MCF 10A (cell line): ENCODE data around the gene KNDC1. TPM values are rescaled to one million over a fixed set of nuclear protein-coding genes. Genes with fewer than 3 reads are reported as not detected.

Experiments
- BruUV-seq: library from RNA; stranded (reverse); fragments of 400-500 nt; replicated peaks from 2 replicates; lab custom pipeline; 2021; lab: Mats Ljungman, UMichigan
- CTCF ChIA-PET: fragments of 300-600 bp; sonication (Branson Sonifier 250); formaldehyde crosslinking; extraction: SDS; loops from one replicate; lab custom pipeline; 2021; ENCODE audit warnings: antibody characterized with exemption, inconsistent platforms; lab: Yijun Ruan, JAX
- POLR2A ChIA-PET: fragments of 300-600, 350-650 bp; sonication (Branson Sonifier 250); formaldehyde crosslinking; extraction: SDS; loops from one replicate; lab custom pipeline; 2020; ENCODE audit warnings: antibody characterized with exemption, inconsistent platforms; lab: Yijun Ruan, JAX
- DNase-seq: peaks from one replicate; pipeline ENCODE4 v3.0.0-alpha.2; 2018; ENCODE audit not compliant: unreplicated experiment
- H3K27ac Mint-ChIP-seq: one replicate; pipeline ENCODE4 v1.8.0; 2022; ENCODE audit warnings: mild to moderate bottlenecking, low read depth, mixed read lengths; ENCODE audit not compliant: unreplicated experiment
- H3K27me3 Mint-ChIP-seq: one replicate; pipeline ENCODE4 v1.8.0; 2022; ENCODE audit warnings: mixed read lengths; ENCODE audit not compliant: insufficient read depth, unreplicated experiment
- H3K36me3 Mint-ChIP-seq: one replicate; pipeline ENCODE4 v1.8.0; 2022; ENCODE audit warnings: mild to moderate bottlenecking, moderate library complexity, mixed read lengths; ENCODE audit not compliant: insufficient read depth, unreplicated experiment
- H3K4me1 Mint-ChIP-seq: one replicate; pipeline ENCODE4 v1.8.0; 2022; ENCODE audit warnings: mixed read lengths; ENCODE audit not compliant: insufficient read depth, unreplicated experiment
- H3K4me3 Mint-ChIP-seq: one replicate; pipeline ENCODE4 v1.8.0; 2022; ENCODE audit warnings: mild to moderate bottlenecking, moderate library complexity, mixed read lengths; ENCODE audit not compliant: unreplicated experiment
- H3K9me3 Mint-ChIP-seq: one replicate; pipeline ENCODE4 v1.8.0; 2022; ENCODE audit warnings: mixed read lengths; ENCODE audit not compliant: unreplicated experiment
- CTCF ChIP-seq: fragments of 200-600 bp; IDR thresholded peaks from one replicate; pipeline ENCODE4 v1.8.0; 2022; ENCODE audit warnings: antibody characterized with exemption, mild to moderate bottlenecking; ENCODE audit not compliant: unreplicated experiment
- intact Hi-C: fragments of 100-400 bp; cut with micrococcal nuclease; formaldehyde crosslinking; loops from 2 replicates; pipeline ENCODE4 v1.14.1; 2022
- total RNA-seq: library from RNA; stranded (reverse); gene quantifications from 2 replicates; pipeline ENCODE4 v1.2.3, GENCODE V29; 2022

The KNDC1 gene
- total RNA-seq, 1 experiment from 2014 or later = 2.1 TPM

GRCh38 chr10:133132473-133133291 lies 27.3 kb upstream of the KNDC1 start:
- Mint-ChIP-seq H3K4me3 (no peak overlapping the region), H3K27ac (no peak overlapping the region)
- BruUV-seq = no TSS peak

DNA sequence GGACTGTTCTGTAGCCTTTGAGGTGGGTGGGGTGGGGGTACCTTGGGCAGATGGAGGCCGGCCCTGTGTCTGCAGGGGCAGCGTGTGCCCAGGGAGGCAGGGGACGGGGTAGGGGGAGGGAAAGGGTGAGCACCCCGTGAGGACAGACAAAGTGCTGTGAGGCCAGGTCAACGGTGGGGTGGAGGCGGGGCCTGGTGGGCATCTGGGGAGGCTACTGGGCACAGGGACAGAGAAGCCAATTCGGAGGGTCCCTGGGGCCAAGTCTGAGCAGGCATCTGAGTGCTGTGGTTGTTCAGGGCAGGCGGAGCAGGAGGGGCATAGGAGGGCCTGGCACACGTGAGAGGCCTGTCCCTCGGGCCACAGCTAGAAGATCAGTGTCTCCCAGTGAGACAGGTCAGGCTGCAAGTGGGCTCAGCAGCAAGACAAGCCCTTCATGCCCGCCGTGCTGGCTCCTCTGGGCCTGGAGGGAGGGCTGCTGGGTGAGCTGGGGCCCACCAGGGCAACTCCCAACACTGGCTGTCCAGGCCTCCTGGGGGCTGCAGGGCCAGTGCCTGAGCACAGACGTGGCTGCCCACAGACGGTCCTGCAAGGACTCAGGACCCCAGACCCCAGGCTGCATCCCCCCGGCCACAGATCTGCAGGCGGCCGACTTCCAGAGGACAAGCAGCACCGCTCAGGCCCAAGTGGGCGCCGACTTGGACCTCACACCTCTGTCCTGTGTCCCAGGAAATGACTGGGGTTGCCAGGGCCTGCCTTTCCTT lies 26.4 kb upstream of the KNDC1 start:
- DNase-seq = no peak
- Mint-ChIP-seq H3K9me3 (no peaks in the 10 kb centered on the region), H3K27me3 (no peaks in the 10 kb centered on the region), H3K27ac (no peak overlapping the region), H3K4me3 (no peak overlapping the region), H3K4me1 (no peaks in the 10 kb centered on the region), H3K36me3 (no peaks in the 10 kb centered on the region)
- TF ChIP-seq CTCF = no peak
- intact Hi-C loops = no loop called here
- ChIA-PET CTCF (interaction anchor here (0.8 kb wide), 1 partner anchor 138 kb away, joined by 3 read pairs; no protein-coding TSS in a partner anchor), POLR2A (no interaction called here)
- BruUV-seq = no TSS peak

More at GRCh38 chr10:133132473-133133291, 27.3 kb upstream of the KNDC1 start:
- POLR2A ChIA-PET = interaction anchor here (0.6 kb wide), 1 partner anchor 137 kb away, joined by 3 read pairs; no protein-coding TSS in a partner anchor
- TF ChIP-seq CTCF = no peak
- intact Hi-C loops = no loop called here
- Mint-ChIP-seq H3K36me3 (no peaks in the 10 kb centered on the region), H3K9me3 (no peaks in the 10 kb centered on the region), H3K4me1 (no peaks in the 10 kb centered on the region), H3K27me3 (no peaks in the 10 kb centered on the region)
- CTCF ChIA-PET = interaction anchor here (0.8 kb wide), 1 partner anchor 139 kb away, joined by 3 read pairs; no protein-coding TSS in a partner anchor
- DNase-seq = no peak

- CTCF ChIA-PET = interaction anchor here (0.7 to 0.9 kb wide), 2 partner anchors 231 to 322 kb away, joined by 3 to 5 read pairs; no protein-coding TSS in a partner anchor
- Mint-ChIP-seq H3K36me3 (no peaks in the 10 kb centered on the region), H3K4me1 (no peaks in the 10 kb centered on the region), H3K4me3 (no peak overlapping the region), H3K27ac (no peak overlapping the region), H3K27me3 (no peaks in the 10 kb centered on the region), H3K9me3 (no peaks in the 10 kb centered on the region)
- intact Hi-C loops = no loop called here
- no peak for DNase-seq
- BruUV-seq = no TSS peak
- POLR2A ChIA-PET = no interaction called here
- TF ChIP-seq CTCF = no peak
These were observed 25.5 kb upstream of the KNDC1 start for GRCh38 chr10:133134411-133135115.
